RPMI7951 (cell line): ENCODE measurements around the gene METTL25. TPM values are rescaled to one million over a fixed set of nuclear protein-coding genes. Genes with fewer than 3 reads are reported as not detected.

Source experiments
- DNase-seq: peaks from one replicate; pipeline ENCODE4 v3.0.0-alpha.2; 2012; ENCODE audit warnings: low read depth
- total RNA-seq: library from RNA; depleted of rRNA; stranded (reverse); fragments of >200 nt; shearing (Covaris generic); gene quantifications from 2 replicates; pipeline ENCODE4 v1.2.3, GENCODE V29; 2014

The METTL25 gene
- total RNA-seq, 1 experiment from 2014 or later: 1.8 TPM

- DNase-seq: no peak
Observed at GRCh38 chr12:82400819-82401218, 42.5 kb downstream of the METTL25 start.

GRCh38 chr12:82406651-82407050 is 48.3 kb downstream of the METTL25 start:
- DNase-seq: no peak

GRCh38 chr12:82407481-82407880 is 49.2 kb downstream of the METTL25 start:
- DNase-seq: no peak

GRCh38 chr12:82408844-82409243 is 50.5 kb downstream of the METTL25 start:
- no peak for DNase-seq

- no peak for DNase-seq
Observed at GRCh38 chr12:82411546-82412230, 53.4 kb downstream of the METTL25 start.

GRCh38 chr12:82412246-82412645 is 53.9 kb downstream of the METTL25 start:
- DNase-seq: no peak

- DNase-seq: no peak
Observed at GRCh38 chr12:82414044-82414443, 55.7 kb downstream of the METTL25 start.

GRCh38 chr12:82414926-82415325 is 56.6 kb downstream of the METTL25 start:
- no peak for DNase-seq

- DNase-seq: no peak
Observed at GRCh38 chr12:82415402-82415801, 57.1 kb downstream of the METTL25 start.

- DNase-seq: peak; percentile 9
Observed at GRCh38 chr12:82425241-82425640, 66.9 kb downstream of the METTL25 start.

GRCh38 chr12:82426081-82426480 is 67.8 kb downstream of the METTL25 start:
- DNase-seq: no peak

GRCh38 chr12:82426586-82426985 is 68.3 kb downstream of the METTL25 start:
- no peak for DNase-seq

GRCh38 chr12:82430541-82431145 is 72.3 kb downstream of the METTL25 start:
- no peak for DNase-seq

- DNase-seq: no peak
Observed at GRCh38 chr12:82434392-82434911, 76.1 kb downstream of the METTL25 start.

GRCh38 chr12:82436354-82436753 is 78.0 kb downstream of the METTL25 start:
- DNase-seq: no peak

- no peak for DNase-seq
Observed at GRCh38 chr12:82437744-82438143, 79.4 kb downstream of the METTL25 start.

- peak; percentile 1 for DNase-seq
Observed at GRCh38 chr12:82438356-82438755, 80.0 kb downstream of the METTL25 start.

GRCh38 chr12:82440885-82441284 is 82.6 kb downstream of the METTL25 start:
- no peak for DNase-seq

- DNase-seq: no peak
Observed at GRCh38 chr12:82448911-82449578, 90.7 kb downstream of the METTL25 start.

- DNase-seq: no peak
Observed at GRCh38 chr12:82456633-82457032, 98.3 kb downstream of the METTL25 start.

- DNase-seq: no peak
Observed at GRCh38 chr12:82458101-82458500, 99.8 kb downstream of the METTL25 start.

- no peak for DNase-seq
Observed at GRCh38 chr12:82461393-82461792, 103.1 kb downstream of the METTL25 start.

- DNase-seq: no peak
Observed at GRCh38 chr12:82461836-82462235, 103.5 kb downstream of the METTL25 start.
